Stimulated activated CD4-positive, alpha-beta T cell treated with anti-CD3 and anti-CD28 coated beads, Interleukin-15, amount 100 ng/mL, for 1 hour (primary cell): ENCODE measurements around the gene ARHGAP32.

Source experiments
- DNase-seq, 2 donors: peaks; one replicate each; pipeline ENCODE4 v3.0.0-alpha.2; 2020; ENCODE audit warnings: low read depth in 1 of 2, low spot score in 1 of 2

ARHGAP32 gene

DNA sequence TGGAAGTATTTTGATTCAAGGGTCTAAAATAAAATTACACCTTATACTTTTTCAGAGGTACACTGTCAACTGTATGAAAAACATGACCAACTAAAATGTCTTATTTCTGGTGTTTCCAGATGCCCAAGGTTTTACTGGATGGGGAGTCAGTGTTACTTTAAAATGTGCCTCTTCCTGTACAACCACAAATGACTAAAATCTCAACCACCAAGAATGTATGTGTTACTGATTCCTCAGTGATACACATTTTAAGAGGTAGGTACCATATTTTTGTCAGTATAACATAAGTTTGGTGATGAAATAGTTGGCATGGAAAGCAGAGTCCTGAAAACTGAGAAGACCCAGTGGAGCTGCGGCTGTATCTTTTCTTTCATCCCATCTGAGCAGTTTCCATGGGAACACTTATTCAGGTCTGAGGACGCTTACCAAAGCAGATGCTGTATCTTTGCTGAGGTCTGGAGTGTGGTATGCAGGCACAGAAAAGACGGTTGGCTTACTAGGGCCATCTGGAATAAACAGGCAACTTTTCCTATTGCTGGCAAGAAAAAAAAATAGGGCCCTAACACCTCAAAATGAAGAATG, 228.3 kb downstream of the ARHGAP32 start:
- no peak for DNase-seq

GRCh38 chr11:128962896-128963295, 229.2 kb downstream of the ARHGAP32 start:
- DNase-seq: no peak

DNA sequence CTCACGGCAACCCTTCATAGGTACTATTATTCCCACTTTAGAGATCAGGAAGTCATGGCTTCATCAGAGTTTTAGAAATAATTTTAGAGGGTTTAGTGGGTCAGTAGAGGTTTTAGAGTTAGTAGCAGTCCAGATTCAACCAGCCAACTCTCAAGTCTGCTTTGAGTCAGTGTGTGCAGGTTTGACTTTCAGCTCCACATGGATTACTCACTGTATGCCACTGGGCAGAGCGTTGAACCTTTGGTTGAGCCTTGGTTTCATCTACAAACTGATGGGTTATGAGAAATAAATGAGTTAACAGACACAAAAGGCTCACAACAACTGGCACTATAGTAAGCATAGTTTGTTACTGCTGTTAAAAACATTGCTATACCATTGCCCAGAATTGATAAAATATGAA, 230.5 kb downstream of the ARHGAP32 start:
- DNase-seq: no peak

DNA sequence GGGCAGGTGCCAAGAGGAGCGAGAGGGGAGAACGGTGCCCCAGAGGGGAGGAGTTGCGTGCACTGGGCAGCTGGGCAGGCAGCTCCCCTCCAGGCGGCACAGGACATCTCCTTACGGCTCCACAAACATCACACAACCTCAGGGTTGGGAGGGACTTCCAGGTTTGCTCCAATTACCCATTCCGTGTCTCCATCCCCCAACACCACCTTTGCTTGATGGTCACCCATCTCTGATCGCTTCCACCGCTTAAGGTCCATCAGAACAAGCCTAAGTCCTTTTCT, 235.0 kb downstream of the ARHGAP32 start:
- DNase-seq: no peak

- no peak for DNase-seq
Measured at GRCh38 chr11:128956401-128957201, 235.5 kb downstream of the ARHGAP32 start.

DNA sequence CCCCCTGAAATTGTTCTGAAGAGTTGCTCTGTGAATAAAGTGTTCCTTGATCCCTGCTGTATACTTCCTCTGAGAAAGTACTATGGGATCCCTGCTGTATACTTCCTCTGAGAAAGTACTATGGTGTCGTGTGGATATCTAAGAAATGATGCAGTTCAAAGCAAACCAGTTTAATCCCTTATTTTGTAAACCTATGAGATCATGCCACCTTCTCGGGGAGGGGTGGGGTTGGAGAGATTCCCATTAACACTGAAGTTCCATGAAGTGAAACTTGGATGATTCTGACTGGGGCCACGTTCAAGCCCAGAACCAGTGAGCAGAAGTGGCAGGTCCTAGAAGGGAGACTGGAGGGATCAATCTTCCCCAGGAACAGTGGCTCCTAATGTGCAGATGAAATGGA, 236.5 kb downstream of the ARHGAP32 start:
- DNase-seq: no peak

GRCh38 chr11:128953151-128953550, 239.0 kb downstream of the ARHGAP32 start:
- DNase-seq: no peak

DNA sequence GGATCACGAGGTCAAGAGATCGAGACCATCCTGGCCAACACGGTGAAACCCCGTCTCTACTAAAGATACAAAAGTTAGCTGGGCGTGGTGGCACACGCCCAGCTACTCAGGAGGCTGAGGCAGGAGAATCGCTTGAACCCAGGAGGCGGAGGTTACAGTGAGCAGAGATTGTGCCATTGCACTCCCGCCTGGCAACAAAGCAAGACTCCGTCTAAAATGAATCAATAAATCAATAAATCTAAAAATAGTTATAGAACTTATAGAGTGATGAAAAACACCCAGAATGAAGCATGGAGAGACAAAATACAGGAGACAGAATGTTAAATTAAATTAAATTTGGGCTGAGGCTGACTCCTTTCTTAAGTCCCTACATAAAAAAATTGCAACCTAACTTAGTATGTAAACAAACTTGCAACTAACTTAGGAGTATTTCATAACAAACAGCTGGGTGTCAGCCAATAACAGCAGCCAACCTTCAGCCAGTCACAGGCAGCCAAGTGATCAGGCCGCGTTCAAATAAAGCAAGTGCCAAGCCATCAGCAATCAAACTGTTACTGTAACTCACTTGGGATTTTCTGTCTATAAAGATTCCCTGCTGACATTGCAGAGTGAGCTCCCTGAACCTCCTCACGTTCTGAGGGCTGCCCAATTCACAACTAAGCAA, 242.2 kb downstream of the ARHGAP32 start:
- DNase-seq: no peak

DNA sequence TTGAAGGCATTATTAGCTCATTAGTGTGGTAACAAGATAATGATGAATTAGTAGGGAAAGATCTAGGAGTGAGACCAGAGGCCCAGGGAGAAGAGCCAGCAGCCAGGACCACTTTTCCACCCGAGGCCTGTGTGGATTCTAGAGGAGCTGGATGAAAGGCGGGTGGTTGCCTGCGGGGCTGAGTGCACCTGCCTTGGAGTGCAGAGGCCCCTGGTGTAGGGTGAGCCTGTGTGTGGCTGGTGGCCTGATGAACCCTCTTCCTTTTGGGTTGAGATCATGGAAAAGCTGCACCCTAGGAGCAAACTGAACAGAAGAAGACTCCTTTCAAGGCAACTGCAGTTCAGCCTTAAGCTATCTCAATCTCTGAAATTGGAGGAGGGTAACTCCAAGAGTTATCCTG, 243.5 kb downstream of the ARHGAP32 start:
- DNase-seq: no peak

DNA sequence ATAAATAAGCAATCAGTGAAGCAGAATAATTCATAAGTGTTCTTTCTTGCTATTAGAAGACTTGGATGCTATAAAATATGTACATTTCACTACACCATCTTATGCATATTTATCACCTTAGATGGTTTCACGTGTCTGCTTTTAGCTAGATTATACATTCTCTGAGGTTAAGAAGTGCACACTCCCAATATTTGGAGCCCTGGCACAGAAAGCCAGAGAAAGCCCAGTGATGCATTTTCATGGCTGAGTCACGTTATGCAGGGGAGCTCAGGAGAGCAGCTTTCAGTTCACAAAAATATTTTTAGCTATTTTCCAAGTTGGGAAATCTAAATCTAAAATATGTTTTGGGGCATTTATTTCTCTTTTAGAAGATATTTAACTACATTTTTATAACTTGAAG, 244.4 kb downstream of the ARHGAP32 start:
- no peak for DNase-seq

- no peak for DNase-seq
Measured at GRCh38 chr11:128946648-128947047, 245.5 kb downstream of the ARHGAP32 start.

DNA sequence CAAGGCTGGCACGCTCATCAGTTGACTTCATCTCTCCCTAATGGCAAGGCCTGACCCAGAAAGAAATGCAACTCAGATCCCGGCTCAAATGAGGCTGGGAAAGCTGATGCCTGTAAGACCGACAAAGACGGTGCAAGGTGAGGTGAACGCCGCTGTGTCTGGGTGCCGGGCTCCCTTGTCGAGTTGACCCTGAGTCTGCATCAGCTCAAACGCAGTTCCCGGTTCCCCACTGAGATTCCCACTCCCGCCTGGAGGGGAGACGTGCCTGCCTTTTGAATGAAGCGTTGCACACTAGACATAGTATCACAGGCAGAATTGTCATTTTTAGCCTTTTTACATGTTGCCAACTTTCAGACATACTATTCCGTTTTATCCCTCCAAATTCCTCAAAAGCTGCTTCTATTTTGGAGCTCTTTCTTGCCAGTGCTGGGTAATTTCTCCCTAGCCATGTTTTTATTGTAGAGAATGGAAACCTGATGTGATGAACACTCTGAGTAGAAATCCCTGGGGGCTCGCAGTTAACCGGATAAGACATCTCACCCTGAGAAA, 248.6 kb downstream of the ARHGAP32 start:
- DNase-seq: no peak

DNA sequence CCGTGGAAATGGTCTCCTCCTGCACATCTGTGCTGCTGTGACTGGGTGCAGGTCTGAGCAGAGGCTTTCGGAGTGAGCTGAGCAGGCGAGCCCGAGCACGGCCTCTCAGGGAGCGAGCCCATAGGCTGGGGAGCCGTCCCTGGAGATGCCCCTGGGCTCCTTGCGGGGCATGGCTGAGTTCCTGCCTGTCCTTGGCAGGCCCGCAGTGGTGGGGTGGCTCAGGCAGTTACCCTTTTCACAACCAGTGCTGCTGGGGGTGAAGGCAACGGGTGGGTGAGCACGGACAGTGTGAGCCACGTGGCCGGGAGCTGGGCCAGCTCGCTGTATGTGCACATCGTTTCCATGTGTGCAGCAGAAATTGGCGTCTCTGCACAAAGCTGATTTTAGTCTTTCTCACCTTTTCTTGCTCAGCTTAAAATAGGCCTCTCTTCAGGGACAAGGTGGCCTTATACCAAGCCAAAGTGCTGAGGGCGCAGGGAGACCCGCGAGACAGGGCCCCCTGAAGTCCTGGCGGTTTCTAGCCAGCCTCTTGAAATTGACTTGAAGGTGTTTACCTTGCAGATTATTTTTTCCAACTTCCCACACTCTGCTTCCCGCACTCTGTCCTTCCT, 249.2 kb downstream of the ARHGAP32 start, which contains the start of gene TP53AIP1:
TSS of gene TP53AIP1 (minus strand) at position 55 of the 611 bp plus-strand sequence. CDS start 5,053 bp downstream, outside the sequence.
- DNase-seq: no peak

DNA sequence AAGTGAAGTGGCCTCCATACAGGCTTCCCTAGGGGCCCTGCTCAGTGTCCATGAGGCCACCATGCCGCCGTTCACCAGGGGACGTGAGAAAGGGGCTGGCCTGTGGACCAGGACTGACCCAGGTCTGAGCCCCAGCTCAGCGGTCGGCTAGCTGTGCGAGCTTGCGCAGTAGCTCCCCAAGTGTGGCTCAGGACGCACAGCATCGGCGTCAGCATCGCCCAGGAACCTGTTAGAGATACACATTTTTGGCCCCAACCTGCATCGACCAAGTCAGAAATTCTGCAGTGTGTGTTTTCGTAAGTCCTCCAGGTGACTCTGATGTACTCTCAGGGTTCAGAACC, 249.9 kb downstream of the ARHGAP32 start:
- no peak for DNase-seq

- no peak for DNase-seq
Measured at GRCh38 chr11:128941573-128942271, 250.4 kb downstream of the ARHGAP32 start.

GRCh38 chr11:128941110-128941509, 251.0 kb downstream of the ARHGAP32 start:
- no peak for DNase-seq

DNA sequence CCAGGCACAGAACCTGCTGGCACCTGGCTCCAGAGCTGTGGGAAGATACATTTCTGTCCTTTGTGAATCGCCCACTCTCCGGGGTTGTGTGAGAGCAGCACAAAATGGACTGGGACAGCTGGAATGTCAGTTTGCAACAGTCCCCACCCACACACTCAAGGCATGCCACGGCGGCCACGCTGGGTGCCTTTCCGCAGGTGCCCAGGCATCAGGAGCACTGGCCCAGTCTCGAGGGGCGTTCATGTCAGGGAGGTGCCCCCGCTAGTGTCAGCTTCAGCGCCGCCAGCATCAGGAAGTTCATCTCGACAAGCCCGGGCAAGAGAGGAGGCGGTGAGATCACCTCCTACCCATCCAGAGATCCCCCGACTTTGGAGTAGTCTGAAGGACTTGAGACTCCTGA, 251.5 kb downstream of the ARHGAP32 start:
- DNase-seq: no peak

DNA sequence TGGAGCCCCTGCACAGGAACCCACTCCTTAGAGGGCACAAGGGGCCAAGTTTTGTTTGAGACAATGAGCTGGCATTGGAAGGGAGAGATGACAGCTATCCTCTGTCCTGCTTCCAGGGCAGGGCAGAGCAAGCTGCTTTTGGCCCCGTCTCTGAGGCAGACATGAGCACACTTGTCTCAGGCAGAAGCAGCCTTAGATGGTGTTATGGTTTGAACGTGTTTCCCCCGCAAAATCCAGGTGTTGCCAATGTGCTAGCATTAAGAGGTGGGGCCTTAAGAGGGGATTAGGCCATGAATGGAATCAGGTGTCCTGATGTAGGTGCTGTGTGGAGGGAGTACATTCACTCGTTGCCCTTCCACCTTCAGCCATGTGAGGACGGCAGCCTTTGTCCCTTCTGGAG, 252.0 kb downstream of the ARHGAP32 start:
- no peak for DNase-seq

DNA sequence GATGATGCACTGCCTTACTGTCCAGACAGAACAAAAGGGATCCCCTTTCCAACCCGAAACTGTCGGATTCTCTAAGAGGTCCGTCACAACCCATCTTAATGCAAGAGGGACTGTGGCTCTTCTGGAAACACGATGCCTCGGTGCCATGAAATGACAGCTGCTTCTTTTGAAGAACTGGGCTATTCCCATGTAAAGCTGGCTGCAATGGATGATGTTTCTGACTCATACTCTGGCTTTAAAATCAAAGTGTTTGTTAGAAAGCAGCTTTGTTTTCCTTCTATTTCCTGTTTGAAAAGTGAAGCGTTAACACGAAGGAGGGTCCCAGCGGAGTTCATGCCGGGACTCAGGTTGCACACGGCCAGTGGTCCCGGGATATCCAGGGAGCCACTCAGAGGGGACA, 252.5 kb downstream of the ARHGAP32 start:
- no peak for DNase-seq

GRCh38 chr11:128938156-128938885, 253.8 kb downstream of the ARHGAP32 start:
- no peak for DNase-seq

- DNase-seq: no peak
Measured at GRCh38 chr11:128937480-128937879, 254.6 kb downstream of the ARHGAP32 start.
